Vagina (tissue), 2 donors: ENCODE measurements around the gene NSUN7. TPM values are rescaled to one million over a fixed set of nuclear protein-coding genes. Genes with fewer than 3 reads are reported as not detected.
A peak's percentile ranks its signal among the peaks of the same experiment; 100 is the strongest.

Experiments used
- DNase-seq, 2 donors: peaks; one replicate each; pipeline ENCODE4 v3.0.0-alpha.2; 2017; ENCODE audit errors: extremely low spot score in 2 of 2
- H3K27ac ChIP-seq: fragments of 200-600 bp; sonication (generic); one replicate; pipeline ENCODE4 v1.5.1; 2019
- H3K27me3 ChIP-seq: fragments of 200-600 bp; sonication (generic); one replicate; pipeline ENCODE4 v1.5.1; 2019
- H3K36me3 ChIP-seq, 2 donors: fragments of 200-600 bp; sonication (generic); one replicate each; pipeline ENCODE4 v1.5.1; 2017 to 2019
- H3K4me1 ChIP-seq: fragments of 200-600 bp; sonication (generic); one replicate; pipeline ENCODE4 v1.5.1; 2019
- H3K4me3 ChIP-seq, 2 donors: fragments of 200-600 bp; sonication (generic); 1 replicate in 1 of 2; 2 replicates in 1 of 2; pipeline ENCODE4 v1.5.1; 2016 to 2019
- H3K9me3 ChIP-seq: fragments of 200-600 bp; sonication (generic); one replicate; pipeline ENCODE4 v1.5.1; 2019
- CTCF ChIP-seq, 3 experiments: fragments of 450-650 bp in 2 of 3; fragments of 200-600 bp in 1 of 3; sonication (generic) in 1 of 3; IDR thresholded peaks; one replicate each; pipeline ENCODE4 v1.5.1; 2017 to 2019; ENCODE audit warnings: antibody characterized with exemption in 3 of 3, mild to moderate bottlenecking in 2 of 3, moderate library complexity in 2 of 3
- POLR2A ChIP-seq, 2 donors: fragments of 450-650 bp; IDR thresholded peaks; one replicate each; pipeline ENCODE4 v1.6.1; 2017; ENCODE audit warnings: antibody characterized with exemption in 2 of 2, mild to moderate bottlenecking in 2 of 2, moderate library complexity in 2 of 2
- POLR2AphosphoS5 ChIP-seq, 2 donors: sonication (generic); formaldehyde crosslinking; IDR thresholded peaks; one replicate each; pipeline ENCODE4 v1.9.0; 2017; ENCODE audit warnings: antibody characterized with exemption in 2 of 2, mild to moderate bottlenecking in 2 of 2, low read depth in 1 of 2; ENCODE audit not compliant: insufficient read depth in 1 of 2
- intact Hi-C: fragments of 100-400 bp; cut with DNase I; formaldehyde crosslinking; loops from one replicate; pipeline ENCODE4 v1.15.1; 2023
- total RNA-seq: library from RNA; depleted of rRNA; stranded (reverse); fragments of >200 nt; gene quantifications from one replicate; pipeline ENCODE4 v1.2.3, GENCODE V29; 2016

Gene NSUN7
- total RNA-seq, 1 donor from 2014 or later, result 5.6 TPM

- no peaks in the 10 kb centered on the region for H3K4me1 ChIP-seq
- intact Hi-C loops, result no loop called here
- no peaks in the 10 kb centered on the region for H3K9me3 ChIP-seq
- no peak for TF ChIP-seq POLR2AphosphoS5 (IDR thresholded peaks at IDR 0.05; ENCODE audit: insufficient read depth in 1 of 2, low read depth in 1 of 2)
- TF ChIP-seq CTCF (IDR thresholded peaks at IDR 0.05), result no peak
- no peak for TF ChIP-seq POLR2A (IDR thresholded peaks at IDR 0.05)
- no peak overlapping the region for H3K4me3 ChIP-seq
- DNase-seq, result no peak
- H3K27me3 ChIP-seq, result no peaks in the 10 kb centered on the region
- no peak overlapping the region for H3K27ac ChIP-seq
- H3K36me3 ChIP-seq, result no peaks in the 10 kb centered on the region
Observed at GRCh38 chr4:40721730-40722171, 28.0 kb upstream of the NSUN7 start.

- Histone ChIP-seq H3K4me3 (no peak overlapping the region), H3K27ac (no peak overlapping the region), H3K4me1 (no peaks in the 10 kb centered on the region), H3K9me3 (no peaks in the 10 kb centered on the region), H3K36me3 (no peaks in the 10 kb centered on the region), H3K27me3 (no peaks in the 10 kb centered on the region)
- no peak for DNase-seq
- no peak for TF ChIP-seq CTCF (IDR thresholded peaks at IDR 0.05)
- TF ChIP-seq POLR2AphosphoS5 (IDR thresholded peaks at IDR 0.05; ENCODE audit: insufficient read depth in 1 of 2, low read depth in 1 of 2), result peak in 1 of 2 donors; percentile 57
- intact Hi-C loops, result no loop called here
Observed at GRCh38 chr4:40722576-40723161, 27.1 kb upstream of the NSUN7 start.

- Histone ChIP-seq H3K9me3 (no peaks in the 10 kb centered on the region), H3K36me3 (no peaks in the 10 kb centered on the region), H3K4me3 (no peak overlapping the region), H3K27ac (no peak overlapping the region), H3K4me1 (no peaks in the 10 kb centered on the region), H3K27me3 (no peaks in the 10 kb centered on the region)
- no peak for DNase-seq
- no peak for TF ChIP-seq POLR2A (IDR thresholded peaks at IDR 0.05)
- no peak for TF ChIP-seq CTCF (IDR thresholded peaks at IDR 0.05)
- no peak for TF ChIP-seq POLR2AphosphoS5 (IDR thresholded peaks at IDR 0.05; ENCODE audit: insufficient read depth in 1 of 2, low read depth in 1 of 2)
- intact Hi-C loops, result no loop called here
Observed at GRCh38 chr4:40723728-40724127, 26.0 kb upstream of the NSUN7 start.

- Histone ChIP-seq H3K4me3 (no peak overlapping the region), H3K27ac (no peak overlapping the region), H3K9me3 (no peaks in the 10 kb centered on the region), H3K27me3 (no peaks in the 10 kb centered on the region), H3K4me1 (no peaks in the 10 kb centered on the region), H3K36me3 (no peaks in the 10 kb centered on the region)
- no peak for DNase-seq
- intact Hi-C loops, result loop anchor here (5.0 kb wide), 1 partner anchor 856 kb away; no protein-coding TSS in a partner anchor
- TF ChIP-seq POLR2AphosphoS5 (IDR thresholded peaks at IDR 0.05; ENCODE audit: insufficient read depth in 1 of 2, low read depth in 1 of 2) (no peak), CTCF (IDR thresholded peaks at IDR 0.05) (no peak), POLR2A (IDR thresholded peaks at IDR 0.05) (no peak)
Observed at GRCh38 chr4:40728333-40728732, 21.4 kb upstream of the NSUN7 start.

GRCh38 chr4:40729555-40729954 lies 20.2 kb upstream of the NSUN7 start:
- no peaks in the 10 kb centered on the region for H3K4me1 ChIP-seq
- no peaks in the 10 kb centered on the region for H3K36me3 ChIP-seq
- TF ChIP-seq CTCF (IDR thresholded peaks at IDR 0.05) (no peak), POLR2AphosphoS5 (IDR thresholded peaks at IDR 0.05; ENCODE audit: insufficient read depth in 1 of 2, low read depth in 1 of 2) (no peak), POLR2A (IDR thresholded peaks at IDR 0.05) (no peak)
- H3K27ac ChIP-seq, result no peak overlapping the region
- no peaks in the 10 kb centered on the region for H3K27me3 ChIP-seq
- H3K4me3 ChIP-seq, result no peak overlapping the region
- intact Hi-C loops, result loop anchor here (5.0 kb wide), 1 partner anchor 857 kb away; no protein-coding TSS in a partner anchor
- H3K9me3 ChIP-seq, result no peaks in the 10 kb centered on the region
- DNase-seq, result no peak
